ENCODE measurements around the gene ARHGEF3.
"Not testable (repeated sequence)": the region's sequence is repeated elsewhere in the genome, so short reads cannot be mapped to it uniquely, and the experiment has no call there.

The ARHGEF3 gene

GRCh38 chr3:56732109-56732508 is 69.6 kb downstream of the ARHGEF3 start:
- no peaks in the 10 kb centered on the region for H3K9me3 ChIP-seq (ENCODE audit: control insufficient read depth, insufficient read depth, low read length)
- H3K36me3 ChIP-seq (ENCODE audit: insufficient read depth, low read length): peaks cover 3% of the 10 kb centered on the region; the same call in 1 of the 2 replicates
- no peak overlapping the region for H3K9ac ChIP-seq (ENCODE audit: low read depth, low read length)
- no peaks in the 10 kb centered on the region for H3K4me1 ChIP-seq (ENCODE audit: insufficient read depth, low read length)

GRCh38 chr3:56725175-56725574 is 76.6 kb downstream of the ARHGEF3 start:
- no peaks in the 10 kb centered on the region for H3K4me1 ChIP-seq (ENCODE audit: insufficient read depth, low read length)
- H3K36me3 ChIP-seq (ENCODE audit: insufficient read depth, low read length): no peaks in the 10 kb centered on the region
- H3K9me3 ChIP-seq (ENCODE audit: control insufficient read depth, insufficient read depth, low read length): no peaks in the 10 kb centered on the region
- H3K9ac ChIP-seq (ENCODE audit: low read depth, low read length): no peak overlapping the region

GRCh38 chr3:56724676-56725075 is 77.1 kb downstream of the ARHGEF3 start:
- Histone ChIP-seq H3K4me1 (ENCODE audit: insufficient read depth, low read length) (no peaks in the 10 kb centered on the region), H3K9me3 (ENCODE audit: control insufficient read depth, insufficient read depth, low read length) (no peaks in the 10 kb centered on the region), H3K9ac (ENCODE audit: low read depth, low read length) (no peak overlapping the region), H3K36me3 (ENCODE audit: insufficient read depth, low read length) (no peaks in the 10 kb centered on the region)

DNA sequence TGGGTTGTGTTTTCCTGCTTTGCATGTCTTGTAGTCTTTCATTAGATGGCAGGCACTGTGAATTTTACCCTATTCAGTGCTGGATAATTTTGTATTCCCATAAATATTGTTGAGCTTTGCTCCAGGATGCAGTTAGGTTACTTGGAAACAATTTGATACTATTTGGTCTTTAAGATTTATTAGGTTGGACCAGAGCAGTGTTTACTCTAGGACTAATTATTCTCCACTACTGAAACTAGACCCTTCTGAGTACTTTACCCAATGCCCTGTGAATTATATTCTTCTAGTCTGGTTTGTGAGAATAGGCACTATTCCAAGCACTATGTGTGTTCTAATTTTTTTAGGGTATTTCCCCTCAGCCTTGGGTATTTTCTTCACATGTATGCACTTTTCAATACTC is 80.9 kb downstream of the ARHGEF3 start:
- Histone ChIP-seq H3K9me3 (ENCODE audit: control insufficient read depth, insufficient read depth, low read length) (no peaks in the 10 kb centered on the region), H3K9ac (ENCODE audit: low read depth, low read length) (no peak overlapping the region), H3K4me1 (ENCODE audit: insufficient read depth, low read length) (no peaks in the 10 kb centered on the region), H3K36me3 (ENCODE audit: insufficient read depth, low read length) (no peaks in the 10 kb centered on the region)

GRCh38 chr3:56718809-56719208 is 82.9 kb downstream of the ARHGEF3 start:
- H3K9me3 ChIP-seq (ENCODE audit: control insufficient read depth, insufficient read depth, low read length); H3K9ac ChIP-seq (ENCODE audit: low read depth, low read length); H3K36me3 ChIP-seq (ENCODE audit: insufficient read depth, low read length); H3K4me1 ChIP-seq (ENCODE audit: insufficient read depth, low read length): not testable (repeated sequence)

- H3K9me3 ChIP-seq (ENCODE audit: control insufficient read depth, insufficient read depth, low read length): no peaks in the 10 kb centered on the region; the same call in 1 of the 2 replicates
- no peak overlapping the region for H3K9ac ChIP-seq (ENCODE audit: low read depth, low read length)
- no peaks in the 10 kb centered on the region for H3K4me1 ChIP-seq (ENCODE audit: insufficient read depth, low read length)
- H3K36me3 ChIP-seq (ENCODE audit: insufficient read depth, low read length): no peaks in the 10 kb centered on the region
These were observed 90.4 kb downstream of the ARHGEF3 start for GRCh38 chr3:56711344-56711743.

DNA sequence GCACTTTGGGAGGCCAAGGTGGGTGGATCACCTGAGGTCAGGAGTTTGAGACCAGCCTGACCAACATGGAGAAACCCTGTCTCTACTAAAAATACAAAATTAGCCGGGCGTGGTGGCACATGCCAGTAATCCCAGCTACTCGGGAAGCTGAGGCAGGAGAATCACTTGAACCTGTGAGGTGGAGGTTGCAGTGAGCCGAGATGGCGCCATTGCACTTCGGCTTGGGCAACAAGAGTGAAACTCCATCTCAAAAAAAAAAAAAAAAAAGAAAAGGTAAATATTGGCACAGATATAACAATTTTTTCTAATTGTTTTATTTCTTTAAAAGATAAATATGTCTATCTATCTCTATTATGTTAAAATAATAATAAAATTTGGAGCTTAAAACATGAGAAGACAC is 94.3 kb downstream of the ARHGEF3 start:
- H3K9ac ChIP-seq (ENCODE audit: low read depth, low read length); H3K4me1 ChIP-seq (ENCODE audit: insufficient read depth, low read length); H3K36me3 ChIP-seq (ENCODE audit: insufficient read depth, low read length); H3K9me3 ChIP-seq (ENCODE audit: control insufficient read depth, insufficient read depth, low read length): not testable (repeated sequence)

- H3K9ac ChIP-seq (ENCODE audit: low read depth, low read length): no peak overlapping the region
- H3K9me3 ChIP-seq (ENCODE audit: control insufficient read depth, insufficient read depth, low read length): no peaks in the 10 kb centered on the region; the same call in 1 of the 2 replicates
- H3K4me1 ChIP-seq (ENCODE audit: insufficient read depth, low read length): no peaks in the 10 kb centered on the region
- H3K36me3 ChIP-seq (ENCODE audit: insufficient read depth, low read length): no peaks in the 10 kb centered on the region
These were observed 95.1 kb downstream of the ARHGEF3 start for GRCh38 chr3:56706629-56707028.

DNA sequence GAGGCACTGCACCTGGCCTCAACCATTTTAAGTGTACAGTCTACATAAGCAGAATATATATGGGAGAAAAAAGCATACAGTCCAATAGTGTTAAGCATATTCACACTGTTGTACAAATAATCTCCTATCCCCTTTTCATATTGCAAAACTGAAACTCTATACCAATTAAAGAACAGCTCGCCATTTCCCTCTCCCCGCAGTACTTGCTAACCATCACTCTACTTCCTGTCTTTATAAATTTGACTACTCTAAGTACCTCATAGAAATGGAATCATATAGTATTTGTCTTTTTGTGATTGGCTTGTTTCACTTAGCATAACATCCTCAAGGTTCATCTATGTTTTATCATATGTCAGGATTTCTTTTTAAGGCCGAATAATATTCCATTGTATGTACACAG is 97.0 kb downstream of the ARHGEF3 start:
- Histone ChIP-seq H3K9me3 (ENCODE audit: control insufficient read depth, insufficient read depth, low read length) (no peaks in the 10 kb centered on the region; the same call in 1 of the 2 replicates), H3K4me1 (ENCODE audit: insufficient read depth, low read length) (0 out of 2 replicates have a peak, but pooled peaks cover 9% of the 10 kb centered on the region), H3K9ac (ENCODE audit: low read depth, low read length) (no peak overlapping the region), H3K36me3 (ENCODE audit: insufficient read depth, low read length) (no peaks in the 10 kb centered on the region)

DNA sequence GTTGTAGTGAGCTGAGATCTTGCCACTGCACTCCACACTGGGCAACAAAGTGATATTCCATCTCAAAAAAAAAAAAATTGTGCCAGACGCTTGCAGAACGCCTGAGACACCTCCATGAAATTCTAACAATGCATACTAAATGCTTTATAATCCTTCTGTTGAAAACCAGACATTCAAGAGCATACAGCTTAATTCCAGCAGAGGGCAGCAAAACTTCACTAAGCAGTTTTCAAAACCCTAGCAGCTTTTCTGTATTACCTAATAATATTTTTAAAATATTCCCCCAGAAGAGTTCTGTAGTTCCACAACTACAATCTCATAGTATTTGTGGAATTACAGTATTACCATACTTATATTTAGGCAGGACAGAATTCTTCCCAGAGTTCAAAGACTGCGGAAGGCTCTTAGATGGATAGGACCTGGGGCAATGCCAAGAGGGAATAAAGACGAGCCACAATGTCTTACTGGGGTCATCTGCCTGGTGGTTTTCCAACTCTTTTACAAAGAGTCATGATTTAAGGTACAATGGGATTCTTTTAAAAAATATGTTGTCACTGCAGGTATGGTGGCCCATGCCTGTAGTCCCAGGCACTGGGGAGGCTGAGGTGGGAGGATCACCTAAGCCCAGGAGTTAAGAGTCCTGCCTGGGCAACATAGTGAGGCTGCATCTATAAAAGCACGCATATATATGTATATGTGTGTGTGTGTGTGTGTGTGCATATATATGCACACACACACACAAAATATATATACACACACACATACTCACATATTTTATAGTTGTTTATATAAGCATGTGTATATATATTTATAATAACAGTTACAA is 99.0 kb downstream of the ARHGEF3 start:
- no peaks in the 10 kb centered on the region for H3K36me3 ChIP-seq (ENCODE audit: insufficient read depth, low read length)
- H3K9me3 ChIP-seq (ENCODE audit: control insufficient read depth, insufficient read depth, low read length): no peaks in the 10 kb centered on the region; the same call in 1 of the 2 replicates
- H3K4me1 ChIP-seq (ENCODE audit: insufficient read depth, low read length): 0 out of 2 replicates have a peak, but pooled peaks cover 9% of the 10 kb centered on the region
- H3K9ac ChIP-seq (ENCODE audit: low read depth, low read length): no peak overlapping the region

DNA sequence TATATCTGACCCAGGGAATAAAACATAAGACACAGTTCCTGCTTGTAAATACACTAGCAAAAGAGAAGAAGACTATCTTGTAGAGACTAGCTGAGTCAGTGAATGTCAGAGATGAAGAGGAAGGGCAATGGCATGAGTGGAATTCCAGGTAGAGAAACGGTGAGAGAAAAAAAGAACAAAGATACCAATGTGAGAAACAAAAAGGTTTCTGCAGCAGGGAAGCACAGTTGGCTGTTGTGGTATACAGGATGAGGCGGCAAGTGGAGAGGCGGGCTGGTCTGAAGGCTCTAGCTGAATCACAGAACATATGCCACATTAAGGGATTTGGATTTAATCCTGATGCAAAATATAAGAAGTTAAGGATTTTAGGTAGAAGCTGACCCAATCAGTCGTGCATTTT is 101.6 kb downstream of the ARHGEF3 start:
- H3K4me1 ChIP-seq (ENCODE audit: insufficient read depth, low read length): peaks cover 14% of the 10 kb centered on the region; the same call in 1 of the 2 replicates
- H3K36me3 ChIP-seq (ENCODE audit: insufficient read depth, low read length): no peaks in the 10 kb centered on the region
- H3K9ac ChIP-seq (ENCODE audit: low read depth, low read length): no peak overlapping the region
- H3K9me3 ChIP-seq (ENCODE audit: control insufficient read depth, insufficient read depth, low read length): no peaks in the 10 kb centered on the region

GRCh38 chr3:56694867-56695683 is 106.7 kb downstream of the ARHGEF3 start:
- Histone ChIP-seq H3K9ac (ENCODE audit: low read depth, low read length) (no peak overlapping the region), H3K36me3 (ENCODE audit: insufficient read depth, low read length) (no peaks in the 10 kb centered on the region), H3K9me3 (ENCODE audit: control insufficient read depth, insufficient read depth, low read length) (no peaks in the 10 kb centered on the region), H3K4me1 (ENCODE audit: insufficient read depth, low read length) (peaks cover 7% of the 10 kb centered on the region; the same call in 1 of the 2 replicates)

DNA sequence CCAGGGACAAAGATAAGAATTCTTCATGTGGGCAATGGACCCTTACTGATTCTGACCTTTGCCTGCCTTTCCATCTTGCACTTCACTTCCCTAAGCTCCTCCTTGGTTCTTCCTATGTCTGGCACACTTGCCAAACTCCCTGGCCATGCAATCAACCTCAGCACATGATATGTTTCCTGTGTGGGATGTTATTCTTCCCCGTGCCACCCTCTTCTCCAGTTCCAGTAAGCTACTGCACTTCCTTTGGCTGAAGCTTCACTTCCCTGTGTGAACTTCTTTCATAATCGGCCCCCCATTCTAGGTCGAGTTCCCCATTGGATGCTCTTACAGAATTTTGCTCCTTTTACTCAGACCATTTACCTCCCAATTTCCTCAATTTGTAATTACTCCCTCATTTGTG is 108.0 kb downstream of the ARHGEF3 start:
- H3K9ac ChIP-seq (ENCODE audit: low read depth, low read length): no peak overlapping the region
- no peaks in the 10 kb centered on the region for H3K9me3 ChIP-seq (ENCODE audit: control insufficient read depth, insufficient read depth, low read length)
- no peaks in the 10 kb centered on the region for H3K36me3 ChIP-seq (ENCODE audit: insufficient read depth, low read length)
- H3K4me1 ChIP-seq (ENCODE audit: insufficient read depth, low read length): peaks cover 5% of the 10 kb centered on the region; the same call in 1 of the 2 replicates

- not testable (repeated sequence) for H3K4me1 ChIP-seq (ENCODE audit: insufficient read depth, low read length); H3K9ac ChIP-seq (ENCODE audit: low read depth, low read length); H3K36me3 ChIP-seq (ENCODE audit: insufficient read depth, low read length); H3K9me3 ChIP-seq (ENCODE audit: control insufficient read depth, insufficient read depth, low read length)
These were observed 109.0 kb downstream of the ARHGEF3 start for GRCh38 chr3:56692520-56693433.

Data from ES-I3 (cell line).